ENCODE results near the gene RASL10B. TPM values are rescaled to one million over a fixed set of nuclear protein-coding genes. Genes with fewer than 3 reads are reported as not detected.

RASL10B gene
- total and polyA plus RNA-seq, 3 experiments from 2014 or later: 0.12 to 0.80 (median 0.79) TPM

GRCh38 chr17:35736236-35736635 lies 4.8 kb downstream of the RASL10B start:
- Histone ChIP-seq H3K36me3 (ENCODE audit: insufficient read depth, low read length) (no peaks in the 10 kb centered on the region), H3K27ac (ENCODE audit: low read depth, low read length) (no peak overlapping the region), H3K4me1 (ENCODE audit: insufficient read depth, low read length) (peaks cover 1% of the 10 kb centered on the region), H3K9me3 (ENCODE audit: low read length) (no peaks in the 10 kb centered on the region), H3K27me3 (ENCODE audit: insufficient read depth, low read length, poor library complexity, severe bottlenecking) (peaks cover 4% of the 10 kb centered on the region), H3K4me3 (ENCODE audit: low read length) (no peak overlapping the region)
- H3K36me3 Mint-ChIP-seq: no peaks in the 10 kb centered on the region
- DNase-seq: no peak
- no peak overlapping the region for H3K4me3 Mint-ChIP-seq
- peaks cover 1 to 10% (median 6%) of the 10 kb centered on the region in 3 donors for H3K4me1 Mint-ChIP-seq
- peaks cover 6 to 8% of the 10 kb centered on the region in 2 donors for H3K27me3 Mint-ChIP-seq
- H3K9me3 Mint-ChIP-seq: no peaks in the 10 kb centered on the region
- H3K27ac Mint-ChIP-seq: no peak overlapping the region
- CTCF ChIA-PET: interaction anchor here (1.3 kb wide), 1 partner anchor 11 kb away, joined by 7 read pairs; no protein-coding TSS in a partner anchor
- POLR2A ChIA-PET: no interaction called here

DNA sequence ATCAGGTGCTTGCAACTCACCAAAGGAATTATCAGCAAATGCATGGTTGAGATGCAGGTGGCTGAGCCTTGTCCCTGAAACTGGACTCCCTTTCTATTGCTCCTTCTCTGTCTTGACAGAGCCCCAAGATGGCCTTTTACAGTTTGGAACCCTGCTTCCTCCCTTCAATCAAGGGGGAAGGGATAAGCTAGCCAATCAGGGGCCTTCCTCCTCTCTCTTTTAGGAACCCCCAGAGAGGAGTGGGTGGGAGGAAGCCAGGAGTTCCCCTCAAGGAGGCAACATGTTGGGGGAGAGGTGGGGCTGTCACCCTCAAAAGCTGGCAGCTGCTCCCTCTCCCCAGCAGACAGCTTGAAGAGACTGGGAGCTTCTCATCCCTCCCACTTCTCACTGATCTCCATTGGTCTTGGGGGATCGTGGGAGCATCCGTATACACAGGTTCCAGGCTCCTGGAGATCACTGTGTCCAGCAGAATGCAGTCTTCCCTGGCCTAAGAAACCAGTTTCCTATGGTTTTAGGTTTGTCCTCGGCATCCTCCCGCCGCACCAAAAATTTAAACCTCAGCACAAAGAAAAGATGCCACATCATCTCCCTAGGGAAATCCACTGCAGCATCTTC lies 7.2 kb downstream of the RASL10B start:
- Mint-ChIP-seq H3K4me1 (peaks cover 0 to 12% (median 8%) of the 10 kb centered on the region in 3 donors), H3K4me3 (no peak overlapping the region), H3K9me3 (no peaks in the 10 kb centered on the region), H3K27ac (no peak overlapping the region), H3K27me3 (peaks cover 14 to 23% of the 10 kb centered on the region in 2 donors), H3K36me3 (no peaks in the 10 kb centered on the region)
- no peak for DNase-seq
- Histone ChIP-seq H3K36me3 (ENCODE audit: insufficient read depth, low read length) (no peaks in the 10 kb centered on the region), H3K27ac (ENCODE audit: low read depth, low read length) (no peak overlapping the region), H3K4me3 (ENCODE audit: low read length) (no peak overlapping the region), H3K9me3 (ENCODE audit: low read length) (no peaks in the 10 kb centered on the region), H3K4me1 (ENCODE audit: insufficient read depth, low read length) (no peaks in the 10 kb centered on the region), H3K27me3 (ENCODE audit: insufficient read depth, low read length, poor library complexity, severe bottlenecking) (peaks cover 14% of the 10 kb centered on the region)
- ChIA-PET POLR2A (no interaction called here), CTCF (interaction anchor here (1.0 to 2.1 kb wide), 2 partner anchors 9 to 11 kb away, joined by 3 to 6 read pairs; no protein-coding TSS in a partner anchor)

DNA sequence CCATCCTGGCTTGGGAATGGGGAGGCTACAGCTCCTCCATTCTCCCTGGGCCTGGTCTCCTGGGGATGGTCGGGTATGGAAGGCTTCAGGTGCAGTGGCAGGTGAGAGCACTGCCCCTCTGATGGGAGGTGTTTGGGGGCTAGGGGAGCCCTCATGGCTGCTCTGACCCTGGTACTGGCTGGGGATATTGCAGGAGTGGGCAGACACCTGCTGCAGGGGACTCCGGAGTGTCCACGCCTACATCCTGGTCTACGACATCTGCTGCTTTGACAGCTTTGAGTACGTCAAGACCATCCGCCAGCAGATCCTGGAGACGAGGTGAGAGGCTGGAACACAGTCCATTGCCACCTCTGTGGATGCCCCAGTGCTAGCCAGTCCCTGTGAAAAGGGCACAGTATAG lies 8.8 kb downstream of the RASL10B start:
- no peaks in the 10 kb centered on the region for H3K4me1 ChIP-seq (ENCODE audit: insufficient read depth, low read length)
- no peaks in the 10 kb centered on the region for H3K36me3 Mint-ChIP-seq
- H3K27ac Mint-ChIP-seq: no peak overlapping the region
- ChIA-PET POLR2A (no interaction called here), CTCF (interaction anchor here (1.6 to 2.1 kb wide), 2 partner anchors 9 to 24 kb away, joined by 4 to 6 read pairs; no protein-coding TSS in a partner anchor)
- H3K4me3 Mint-ChIP-seq: peak overlapping the region in 1 of 7 donors; percentile 17
- H3K27me3 Mint-ChIP-seq: peaks cover 19 to 33% of the 10 kb centered on the region in 2 donors
- H3K27ac ChIP-seq (ENCODE audit: low read depth, low read length): no peak overlapping the region
- DNase-seq: no peak
- H3K4me3 ChIP-seq (ENCODE audit: low read length): no peak overlapping the region
- no peaks in the 10 kb centered on the region for H3K36me3 ChIP-seq (ENCODE audit: insufficient read depth, low read length)
- H3K9me3 Mint-ChIP-seq: no peaks in the 10 kb centered on the region
- peaks cover 14% of the 10 kb centered on the region for H3K27me3 ChIP-seq (ENCODE audit: insufficient read depth, low read length, poor library complexity, severe bottlenecking)
- no peaks in the 10 kb centered on the region for H3K9me3 ChIP-seq (ENCODE audit: low read length)
- peaks cover 0 to 12% (median 8%) of the 10 kb centered on the region in 3 donors for H3K4me1 Mint-ChIP-seq

DNA sequence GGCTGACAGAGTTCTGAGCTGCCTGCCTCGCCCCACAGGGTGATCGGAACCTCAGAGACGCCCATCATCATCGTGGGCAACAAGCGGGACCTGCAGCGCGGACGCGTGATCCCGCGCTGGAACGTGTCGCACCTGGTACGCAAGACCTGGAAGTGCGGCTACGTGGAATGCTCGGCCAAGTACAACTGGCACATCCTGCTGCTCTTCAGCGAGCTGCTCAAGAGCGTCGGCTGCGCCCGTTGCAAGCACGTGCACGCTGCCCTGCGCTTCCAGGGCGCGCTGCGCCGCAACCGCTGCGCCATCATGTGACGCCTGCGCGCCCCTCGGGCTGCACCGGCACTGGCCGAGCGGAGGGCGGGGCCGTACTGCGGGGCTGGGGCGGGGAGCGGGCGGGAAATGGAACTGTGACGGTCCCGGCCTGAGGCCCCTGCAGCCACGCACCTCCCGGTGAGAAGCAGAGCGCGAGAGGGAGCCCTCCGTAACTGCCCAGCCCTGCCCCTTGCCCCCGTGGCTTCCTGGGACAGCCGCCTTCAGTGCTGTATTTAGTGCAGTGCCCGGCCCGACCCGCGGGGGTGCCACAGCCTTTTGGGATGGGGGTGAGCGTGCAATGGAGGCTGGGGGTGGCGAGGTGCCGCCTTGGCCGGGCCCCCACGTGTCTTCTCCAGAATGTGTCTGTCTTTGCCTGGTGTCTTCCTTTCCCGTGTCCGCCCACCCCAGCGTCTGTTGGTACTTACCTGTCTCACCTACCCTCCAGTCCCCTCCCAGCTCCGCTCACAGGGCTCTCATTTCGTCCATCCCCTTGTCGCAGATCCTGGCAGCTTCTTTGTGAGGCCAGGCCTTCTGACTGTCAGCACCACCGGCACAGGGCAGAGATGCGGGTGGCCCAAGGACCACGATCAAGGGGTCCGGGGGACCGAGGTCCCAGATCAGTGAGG lies 9.8 kb downstream of the RASL10B start:
- no peak overlapping the region for H3K4me3 ChIP-seq (ENCODE audit: low read length)
- no peaks in the 10 kb centered on the region for H3K4me1 ChIP-seq (ENCODE audit: insufficient read depth, low read length)
- Mint-ChIP-seq H3K27ac (no peak overlapping the region), H3K36me3 (no peaks in the 10 kb centered on the region), H3K27me3 (peaks cover 21 to 33% of the 10 kb centered on the region in 2 donors), H3K4me1 (peaks cover 0 to 12% (median 8%) of the 10 kb centered on the region in 3 donors), H3K4me3 (peak overlapping the region in 5 of 7 donors; percentile 5 to 72 (median 50)), H3K9me3 (no peaks in the 10 kb centered on the region)
- ChIA-PET CTCF (no interaction called here), POLR2A (no interaction called here)
- H3K9me3 ChIP-seq (ENCODE audit: low read length): no peaks in the 10 kb centered on the region
- peaks cover 14% of the 10 kb centered on the region for H3K27me3 ChIP-seq (ENCODE audit: insufficient read depth, low read length, poor library complexity, severe bottlenecking)
- no peaks in the 10 kb centered on the region for H3K36me3 ChIP-seq (ENCODE audit: insufficient read depth, low read length)
- H3K27ac ChIP-seq (ENCODE audit: low read depth, low read length): no peak overlapping the region
- no peak for DNase-seq

DNA sequence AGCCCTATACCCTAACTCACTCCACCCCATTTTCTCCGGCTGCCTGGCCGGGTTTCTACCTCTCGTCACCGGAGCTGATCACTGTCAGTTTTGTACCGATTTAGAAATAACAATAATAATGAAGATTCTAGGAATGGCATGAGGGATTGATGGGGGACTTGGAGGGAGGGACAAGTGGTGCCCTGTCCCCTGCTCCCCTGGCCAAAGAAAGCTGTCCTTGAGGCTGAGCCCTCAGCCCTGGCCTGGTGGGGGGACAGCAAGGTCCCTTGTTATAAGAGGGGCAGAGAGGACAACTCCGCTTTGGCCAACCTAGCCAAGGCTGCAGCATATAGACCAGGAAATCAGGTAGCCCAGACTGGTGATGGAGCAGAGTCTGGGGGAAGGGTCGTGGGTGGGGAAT lies 11.1 kb downstream of the RASL10B start:
- ChIA-PET CTCF (interaction anchor here (1.3 kb wide), 1 partner anchor 21 kb away, joined by 4 read pairs; no protein-coding TSS in a partner anchor), POLR2A (no interaction called here)
- H3K27ac ChIP-seq (ENCODE audit: low read depth, low read length): no peak overlapping the region
- peaks cover 4% of the 10 kb centered on the region for H3K4me1 ChIP-seq (ENCODE audit: insufficient read depth, low read length)
- peaks cover 14% of the 10 kb centered on the region for H3K27me3 ChIP-seq (ENCODE audit: insufficient read depth, low read length, poor library complexity, severe bottlenecking)
- H3K36me3 ChIP-seq (ENCODE audit: insufficient read depth, low read length): no peaks in the 10 kb centered on the region
- no peaks in the 10 kb centered on the region for H3K9me3 ChIP-seq (ENCODE audit: low read length)
- Mint-ChIP-seq H3K36me3 (no peaks in the 10 kb centered on the region), H3K4me3 (peak overlapping the region in 1 of 7 donors; percentile 32), H3K27ac (peak overlapping the region in 1 of 8 donors; percentile 40), H3K9me3 (no peaks in the 10 kb centered on the region), H3K27me3 (peaks cover 23 to 35% of the 10 kb centered on the region in 2 donors), H3K4me1 (peaks cover 0 to 15% (median 8%) of the 10 kb centered on the region in 3 donors)
- H3K4me3 ChIP-seq (ENCODE audit: low read length): no peak overlapping the region
- DNase-seq: no peak

GRCh38 chr17:35742896-35743477 lies 11.5 kb downstream of the RASL10B start:
- Mint-ChIP-seq H3K27me3 (peaks cover 26 to 38% of the 10 kb centered on the region in 2 donors), H3K4me3 (no peak overlapping the region), H3K27ac (no peak overlapping the region), H3K4me1 (peaks cover 0 to 17% (median 8%) of the 10 kb centered on the region in 3 donors), H3K36me3 (no peaks in the 10 kb centered on the region), H3K9me3 (no peaks in the 10 kb centered on the region)
- no peak overlapping the region for H3K27ac ChIP-seq (ENCODE audit: low read depth, low read length)
- H3K4me1 ChIP-seq (ENCODE audit: insufficient read depth, low read length): peaks cover 6% of the 10 kb centered on the region
- H3K36me3 ChIP-seq (ENCODE audit: insufficient read depth, low read length): no peaks in the 10 kb centered on the region
- H3K9me3 ChIP-seq (ENCODE audit: low read length): no peaks in the 10 kb centered on the region
- peaks cover 19% of the 10 kb centered on the region for H3K27me3 ChIP-seq (ENCODE audit: insufficient read depth, low read length, poor library complexity, severe bottlenecking)
- DNase-seq: no peak
- POLR2A ChIA-PET: no interaction called here
- CTCF ChIA-PET: interaction anchor here (1.3 kb wide), 1 partner anchor 21 kb away, joined by 4 read pairs; no protein-coding TSS in a partner anchor
- no peak overlapping the region for H3K4me3 ChIP-seq (ENCODE audit: low read length)

DNA sequence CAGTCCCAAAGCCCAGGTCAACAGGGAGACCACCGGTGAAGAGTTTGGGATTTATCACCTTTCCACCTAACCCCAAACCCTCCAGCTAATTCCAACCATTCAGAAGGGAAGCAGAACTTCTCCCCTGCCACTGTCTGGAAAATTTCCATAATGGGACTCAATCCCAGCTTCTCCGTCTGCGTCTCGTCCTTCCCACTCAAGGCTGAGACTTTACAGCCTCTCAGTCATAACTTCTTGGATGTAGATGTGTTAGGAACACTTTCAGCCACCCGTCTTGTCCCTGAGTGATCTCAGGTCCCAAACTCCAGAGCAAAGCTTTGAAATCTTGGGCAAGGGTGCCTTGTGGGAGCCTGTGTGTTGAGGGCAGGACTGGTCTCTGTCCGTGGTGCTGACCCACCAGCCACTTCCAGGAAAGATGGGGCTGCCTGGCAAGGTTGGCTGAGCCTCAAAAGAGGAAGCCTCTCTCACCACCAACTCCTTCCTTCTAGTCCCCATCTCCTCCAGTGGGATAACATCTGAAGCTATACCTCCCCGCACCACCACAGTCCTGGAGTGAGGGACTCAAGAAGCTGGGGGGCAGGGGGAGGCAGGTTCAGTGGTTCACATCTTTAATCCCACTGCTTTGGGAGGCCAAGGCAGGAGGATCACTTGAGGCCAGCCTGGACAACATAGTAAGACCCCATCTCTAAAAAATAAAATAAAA lies 12.3 kb downstream of the RASL10B start:
- Mint-ChIP-seq H3K9me3 (no peaks in the 10 kb centered on the region), H3K27me3 (peaks cover 32 to 43% of the 10 kb centered on the region in 2 donors), H3K4me1 (peaks cover 0 to 17% (median 8%) of the 10 kb centered on the region in 3 donors), H3K4me3 (peak overlapping the region in 1 of 7 donors; percentile 28), H3K36me3 (no peaks in the 10 kb centered on the region), H3K27ac (peak overlapping the region in 1 of 8 donors; percentile 24)
- CTCF ChIA-PET: interaction anchor here (1.3 kb wide), 1 partner anchor 20 kb away, joined by 4 read pairs; no protein-coding TSS in a partner anchor
- peaks cover 26% of the 10 kb centered on the region for H3K27me3 ChIP-seq (ENCODE audit: insufficient read depth, low read length, poor library complexity, severe bottlenecking)
- H3K4me1 ChIP-seq (ENCODE audit: insufficient read depth, low read length): peaks cover 6% of the 10 kb centered on the region
- no peaks in the 10 kb centered on the region for H3K36me3 ChIP-seq (ENCODE audit: insufficient read depth, low read length)
- no peak overlapping the region for H3K27ac ChIP-seq (ENCODE audit: low read depth, low read length)
- POLR2A ChIA-PET: interaction anchor here (0.5 kb wide), 1 partner anchor 47 kb away, joined by 4 read pairs; no protein-coding TSS in a partner anchor
- H3K4me3 ChIP-seq (ENCODE audit: low read length): no peak overlapping the region
- no peak for DNase-seq
- no peaks in the 10 kb centered on the region for H3K9me3 ChIP-seq (ENCODE audit: low read length)
